HCT116 (cell line): ENCODE measurements around the gene NACAD. TPM values are rescaled to one million over a fixed set of nuclear protein-coding genes. Genes with fewer than 3 reads are reported as not detected.

Source experiments
- ATAC-seq: fragments of 200-7000 bp; cut with Tn5 transposase; 2 replicates; pipeline ENCODE4 v1.9.1; 2020; ENCODE audit warnings: mild to moderate bottlenecking, moderate library complexity
- BruUV-seq: library from RNA; stranded (reverse); fragments of 400-500 nt; replicated peaks from 2 replicates; lab custom pipeline; 2021; lab: Mats Ljungman, UMichigan
- CTCF ChIA-PET: fragments of 300-600 bp; sonication (Branson Sonifier 250); formaldehyde crosslinking; loops from one replicate; lab custom pipeline; 2021; ENCODE audit warnings: antibody characterized with exemption; lab: Charles Lee
- POLR2A ChIA-PET: fragments of 300-600, 350-600 bp; sonication (Branson Sonifier 250); formaldehyde crosslinking; loops from one replicate; lab custom pipeline; 2021; ENCODE audit warnings: antibody characterized with exemption; lab: Charles Lee
- RAD21 ChIA-PET, 2 experiments: fragments of 300-600 bp; sonication (Branson Sonifier 250); formaldehyde crosslinking; loops; one replicate each; lab custom pipeline; 2023; ENCODE audit warnings: low total read pairs in 2 of 2; ENCODE audit not compliant: uncharacterized antibody in 2 of 2, unreplicated experiment in 2 of 2, low non-redundant PET in 1 of 2; lab: Charles Lee
- DNase-seq: peaks from one replicate; pipeline ENCODE4 v3.0.0-alpha.2; 2010; ENCODE audit warnings: low read depth, low spot score
- H2AFZ ChIP-seq: fragments of 200-600 bp; shearing (Covaris generic), sonication (generic); 2 replicates; pipeline ENCODE4 v1.6.1; 2017; ENCODE audit warnings: low read depth, mixed run types, mixed read lengths, antibody characterized with exemption, low read length; ENCODE audit not compliant: poor library complexity, severe bottlenecking
- H3K27ac ChIP-seq: 2 replicates; pipeline ENCODE4 v1.5.1; 2012; ENCODE audit warnings: low read depth, low read length
- H3K27me3 ChIP-seq: fragments of 200-600 bp; sonication (generic); 2 replicates; pipeline ENCODE4 v1.6.1; 2016; ENCODE audit warnings: mixed run types, low read length, mixed read lengths; ENCODE audit not compliant: insufficient read depth
- H3K36me3 ChIP-seq, 2 experiments: fragments of 200-500 bp in 1 of 2; fragments of 200-600 bp in 1 of 2; sonication (Bioruptor generic) in 1 of 2; sonication (generic) in 1 of 2; 2 replicates each; pipeline versions ENCODE4 v1.5.1 to v1.6.1; 2014 to 2016; ENCODE audit warnings: low read length in 2 of 2, inconsistent platforms in 1 of 2, mixed read lengths in 1 of 2, mixed run types in 1 of 2; ENCODE audit not compliant: insufficient read depth in 2 of 2, control insufficient read depth in 1 of 2
- H3K4me1 ChIP-seq, 2 experiments: fragments of 200-600 bp in 1 of 2; sonication (generic) in 1 of 2; 2 replicates each; pipeline versions ENCODE4 v1.5.1 to v1.6.1; 2012 to 2017; ENCODE audit warnings: low read length in 2 of 2, inconsistent platforms in 1 of 2, mild to moderate bottlenecking in 1 of 2, mixed read lengths in 1 of 2, mixed run types in 1 of 2, moderate library complexity in 1 of 2; ENCODE audit not compliant: insufficient read depth in 2 of 2, control insufficient read depth in 1 of 2
- H3K4me2 ChIP-seq: fragments of 200-600 bp; sonication (generic); 2 replicates; pipeline ENCODE4 v1.6.1; 2017; ENCODE audit warnings: mixed run types, low read length, mixed read lengths
- H3K4me3 ChIP-seq, 2 experiments: fragments of 200-600 bp in 1 of 2; sonication (generic) in 1 of 2; replicated peaks in 1 of 2; 2 replicates each; pipeline ENCODE4 v1.5.1; 2011 to 2016; ENCODE audit warnings: low read length in 2 of 2, control low read depth in 1 of 2, low read depth in 1 of 2, mild to moderate bottlenecking in 1 of 2, mixed read lengths in 1 of 2, mixed run types in 1 of 2
- H3K79me2 ChIP-seq: fragments of 200-600 bp; sonication (generic); 2 replicates; pipeline ENCODE4 v1.6.1; 2017; ENCODE audit warnings: mild to moderate bottlenecking, mixed run types, low read length, moderate library complexity, mixed read lengths; ENCODE audit not compliant: insufficient read depth
- H3K9ac ChIP-seq: fragments of 200-600 bp; sonication (generic); 2 replicates; pipeline ENCODE4 v1.6.1; 2016; ENCODE audit warnings: low read length, mixed read lengths
- H3K9me2 ChIP-seq: fragments of 200-600 bp; sonication (generic), shearing (Covaris generic); 2 replicates; pipeline ENCODE4 v1.6.1; 2017; ENCODE audit warnings: mixed run types, mild to moderate bottlenecking, moderate library complexity; ENCODE audit not compliant: insufficient read depth
- H3K9me3 ChIP-seq, 2 experiments: fragments of 200-500 bp in 1 of 2; fragments of 200-600 bp in 1 of 2; sonication (Bioruptor generic) in 1 of 2; sonication (generic) in 1 of 2; 2 replicates each; pipeline ENCODE4 v1.6.1; 2014 to 2017; ENCODE audit warnings: low read length in 2 of 2, mixed read lengths in 2 of 2, inconsistent platforms in 1 of 2, low read depth in 1 of 2, mild to moderate bottlenecking in 1 of 2, mixed run types in 1 of 2, moderate library complexity in 1 of 2; ENCODE audit not compliant: control insufficient read depth in 1 of 2, insufficient read depth in 1 of 2
- H4K20me1 ChIP-seq: fragments of 200-600 bp; sonication (generic), shearing (Covaris generic); 2 replicates; pipeline ENCODE4 v1.6.1; 2017; ENCODE audit warnings: mixed run types, mild to moderate bottlenecking, moderate library complexity; ENCODE audit not compliant: insufficient read depth
- EGR1 ChIP-seq: IDR thresholded peaks from 2 replicates; pipeline ENCODE4 v1.6.1; 2012; ENCODE audit warnings: low read depth
- JUND ChIP-seq: IDR thresholded peaks from 2 replicates; pipeline ENCODE4 v1.6.1; 2012
- POLR2AphosphoS5 ChIP-seq: IDR thresholded peaks from 2 replicates; pipeline ENCODE4 v1.6.1; 2011; ENCODE audit warnings: mild to moderate bottlenecking, low read depth, low read length, moderate library complexity
- RAD21 ChIP-seq: IDR thresholded peaks from 2 replicates; pipeline ENCODE4 v1.6.1; 2012; ENCODE audit warnings: low read depth, mild to moderate bottlenecking
- REST ChIP-seq: IDR thresholded peaks from 2 replicates; pipeline ENCODE4 v1.6.1; 2012; ENCODE audit warnings: low read depth
- SIN3A ChIP-seq: IDR thresholded peaks from 2 replicates; pipeline ENCODE4 v1.6.1; 2012; ENCODE audit warnings: low read depth
- SP1 ChIP-seq: IDR thresholded peaks from 2 replicates; pipeline ENCODE4 v1.6.1; 2012; ENCODE audit warnings: low read depth
- TCF7L2 ChIP-seq: IDR thresholded peaks from 2 replicates; pipeline ENCODE4 v1.7.0; 2011; ENCODE audit warnings: borderline replicate concordance, inconsistent platforms; ENCODE audit not compliant: insufficient read depth, insufficient read length; ENCODE audit errors: extremely low read depth
- YY1 ChIP-seq: IDR thresholded peaks from 2 replicates; pipeline ENCODE4 v1.6.1; 2011; ENCODE audit warnings: low read length, low read depth, moderate library complexity, mild to moderate bottlenecking; ENCODE audit not compliant: insufficient replicate concordance; ENCODE audit errors: extremely low read depth
- ZNF274 ChIP-seq: fragments of 200-500 bp; sonication (Bioruptor generic); IDR thresholded peaks from 2 replicates; pipeline ENCODE4 v1.6.1; 2014; ENCODE audit warnings: mild to moderate bottlenecking, low read depth, low read length, inconsistent platforms
- intact Hi-C: fragments of 100-400 bp; cut with micrococcal nuclease; formaldehyde crosslinking; loops from 2 replicates; pipeline ENCODE4 v1.10.0; 2022
- total RNA-seq: library from RNA; stranded (reverse); gene quantifications from one replicate; pipeline ENCODE4 v1.2.1, GENCODE V29; 2021; ENCODE audit not compliant: unreplicated experiment
- TF ChIP-seq, protein P1 (sequence below): IDR thresholded peaks from 2 replicates; pipeline ENCODE4 v1.6.1; 2011; ENCODE audit warnings: mild to moderate bottlenecking, low read length, moderate library complexity; ENCODE audit not compliant: insufficient replicate concordance; ENCODE audit errors: extremely low read depth

NACAD gene
- total RNA-seq, 1 experiment from 2014 or later: 0.05 TPM

DNA sequence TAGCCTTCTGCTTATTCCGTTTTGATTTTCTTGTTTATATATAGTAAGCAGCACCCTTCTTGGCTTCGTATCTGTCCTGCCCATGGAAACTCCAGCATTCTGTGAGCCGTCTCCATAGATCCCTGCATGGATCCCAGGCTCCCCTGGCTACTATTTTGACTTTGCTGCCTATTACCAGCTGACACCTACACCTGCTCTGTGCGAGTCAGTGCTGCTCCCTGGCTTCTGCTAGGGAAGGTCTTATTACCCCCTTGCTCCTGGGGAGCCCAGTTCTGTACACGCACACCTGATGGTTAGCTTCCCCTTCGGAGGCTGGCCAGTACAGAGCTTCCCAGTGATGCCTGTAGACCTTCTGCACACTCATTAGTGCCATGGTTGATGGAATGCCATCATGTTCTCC is 35.4 kb downstream of the NACAD start:
- ChIA-PET POLR2A (no interaction called here), RAD21 (no interaction called here), CTCF (no interaction called here)
- Histone ChIP-seq H3K36me3 (no peaks in the 10 kb centered on the region; a peak in 1 of 4 replicates), H3K4me3 (no peak overlapping the region), H3K4me2 (no peak overlapping the region), H3K9ac (no peak overlapping the region), H3K27ac (no peak overlapping the region), H4K20me1 (no peaks in the 10 kb centered on the region), H3K4me1 (peaks cover 0 to 15% of the 10 kb centered on the region in 2 experiments; a peak in 2 of 4 replicates), H3K9me3 (no peaks in the 10 kb centered on the region), H2AFZ (no peak overlapping the region), H3K27me3 (no peaks in the 10 kb centered on the region), H3K9me2 (no peaks in the 10 kb centered on the region), H3K79me2 (peaks cover under 1% of the 10 kb centered on the region; the same call in 1 of the 2 replicates)
- no TSS peak for BruUV-seq
- intact Hi-C loops: no loop called here
- ATAC-seq: no peak
- no peak for DNase-seq
- TF ChIP-seq, protein P1, sequence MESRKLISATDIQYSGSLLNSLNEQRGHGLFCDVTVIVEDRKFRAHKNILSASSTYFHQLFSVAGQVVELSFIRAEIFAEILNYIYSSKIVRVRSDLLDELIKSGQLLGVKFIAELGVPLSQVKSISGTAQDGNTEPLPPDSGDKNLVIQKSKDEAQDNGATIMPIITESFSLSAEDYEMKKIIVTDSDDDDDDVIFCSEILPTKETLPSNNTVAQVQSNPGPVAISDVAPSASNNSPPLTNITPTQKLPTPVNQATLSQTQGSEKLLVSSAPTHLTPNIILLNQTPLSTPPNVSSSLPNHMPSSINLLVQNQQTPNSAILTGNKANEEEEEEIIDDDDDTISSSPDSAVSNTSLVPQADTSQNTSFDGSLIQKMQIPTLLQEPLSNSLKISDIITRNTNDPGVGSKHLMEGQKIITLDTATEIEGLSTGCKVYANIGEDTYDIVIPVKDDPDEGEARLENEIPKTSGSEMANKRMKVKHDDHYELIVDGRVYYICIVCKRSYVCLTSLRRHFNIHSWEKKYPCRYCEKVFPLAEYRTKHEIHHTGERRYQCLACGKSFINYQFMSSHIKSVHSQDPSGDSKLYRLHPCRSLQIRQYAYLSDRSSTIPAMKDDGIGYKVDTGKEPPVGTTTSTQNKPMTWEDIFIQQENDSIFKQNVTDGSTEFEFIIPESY: no peak
- TF ChIP-seq ZNF274 (no peak), YY1 (no peak), TCF7L2 (no peak), POLR2AphosphoS5 (no peak)

DNA sequence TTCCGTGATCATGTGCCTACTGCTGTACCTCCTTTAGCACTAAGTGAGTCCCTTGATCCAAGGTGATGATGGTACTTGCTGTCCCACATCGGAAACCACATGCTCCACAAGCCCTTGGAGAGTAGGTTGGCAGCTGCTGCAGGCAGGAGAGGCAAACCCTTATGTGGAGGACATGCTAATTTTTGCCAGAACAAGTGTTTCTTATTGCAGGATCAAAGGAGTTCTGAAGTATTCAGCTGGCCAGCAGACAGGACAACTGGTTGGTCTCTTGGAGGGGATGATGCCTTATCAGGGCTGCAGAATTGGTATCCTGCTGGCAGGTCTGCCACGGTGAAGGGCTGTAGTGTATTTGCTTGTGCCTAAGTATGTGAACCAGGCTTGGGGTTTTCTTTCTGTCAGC is 36.8 kb downstream of the NACAD start:
- H3K4me3 ChIP-seq: no peak overlapping the region
- no peak overlapping the region for H3K9ac ChIP-seq
- no peak overlapping the region for H2AFZ ChIP-seq
- H3K4me1 ChIP-seq: peaks cover 0 to 16% of the 10 kb centered on the region in 2 experiments; a peak in 2 of 4 replicates
- H3K4me2 ChIP-seq: no peak overlapping the region
- ChIA-PET CTCF (no interaction called here), POLR2A (no interaction called here), RAD21 (no interaction called here)
- no peaks in the 10 kb centered on the region for H3K9me3 ChIP-seq
- no peak overlapping the region for H3K27ac ChIP-seq
- ATAC-seq (no peak), DNase-seq (no peak)
- H3K27me3 ChIP-seq: no peaks in the 10 kb centered on the region
- H3K79me2 ChIP-seq: no peaks in the 10 kb centered on the region; the same call in 1 of the 2 replicates
- intact Hi-C loops: no loop called here
- H4K20me1 ChIP-seq: no peaks in the 10 kb centered on the region
- H3K36me3 ChIP-seq: no peaks in the 10 kb centered on the region; a peak in 1 of 4 replicates
- no TSS peak for BruUV-seq
- H3K9me2 ChIP-seq: no peaks in the 10 kb centered on the region
- TF ChIP-seq, protein P1: no peak
- TF ChIP-seq JUND (no peak), TCF7L2 (no peak), POLR2AphosphoS5 (no peak), RAD21 (no peak), SP1 (no peak), REST (no peak), EGR1 (no peak), SIN3A (no peak)
